Measurements from ENCODE around the gene RFX7. TPM values are rescaled to one million over a fixed set of nuclear protein-coding genes. Genes with fewer than 3 reads are reported as not detected.

The RFX7 gene
- polyA plus RNA-seq, 4 donors = 18.1 to 25.5 (median 22.8) TPM

DNA sequence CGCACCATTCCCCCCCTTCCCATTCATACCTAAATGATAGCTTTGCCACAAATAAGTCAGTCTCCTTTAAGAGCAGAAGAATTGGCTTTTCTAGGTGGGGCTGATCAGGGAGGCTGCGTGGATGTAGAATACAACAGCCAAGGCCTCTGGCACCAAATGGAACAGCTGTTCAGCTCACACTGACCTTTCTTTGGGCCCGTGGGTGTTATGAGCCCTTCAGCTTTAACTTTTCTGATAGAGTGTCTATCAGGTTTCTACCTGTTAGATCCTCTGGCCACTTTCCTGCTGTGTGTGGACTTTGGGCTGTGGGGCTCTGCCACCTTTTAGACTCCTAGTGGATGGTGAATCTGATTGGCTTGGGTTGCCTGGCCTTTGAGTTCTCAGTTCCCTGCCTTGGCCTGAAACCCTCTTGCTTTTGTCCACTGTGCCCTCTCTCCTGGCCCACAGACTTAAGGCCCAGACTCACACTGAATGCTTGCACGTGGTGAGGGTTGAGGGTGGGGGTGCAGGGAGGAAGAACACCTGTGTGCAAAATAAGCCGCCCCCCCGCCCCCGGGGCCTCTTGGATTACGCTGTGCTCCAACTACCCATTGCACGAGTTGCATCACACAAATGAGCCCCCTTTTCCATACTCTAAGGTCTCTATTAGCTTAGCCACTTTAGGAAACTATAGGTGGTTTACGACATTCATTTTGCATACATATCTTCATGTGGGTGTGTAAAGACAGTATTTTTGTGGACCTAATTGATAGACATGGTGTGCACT, 1.3 kb upstream of the RFX7 start:
- DNase-seq (ENCODE audit: low read depth in 4 of 4, low spot score in 3 of 4) = no peak

DNA sequence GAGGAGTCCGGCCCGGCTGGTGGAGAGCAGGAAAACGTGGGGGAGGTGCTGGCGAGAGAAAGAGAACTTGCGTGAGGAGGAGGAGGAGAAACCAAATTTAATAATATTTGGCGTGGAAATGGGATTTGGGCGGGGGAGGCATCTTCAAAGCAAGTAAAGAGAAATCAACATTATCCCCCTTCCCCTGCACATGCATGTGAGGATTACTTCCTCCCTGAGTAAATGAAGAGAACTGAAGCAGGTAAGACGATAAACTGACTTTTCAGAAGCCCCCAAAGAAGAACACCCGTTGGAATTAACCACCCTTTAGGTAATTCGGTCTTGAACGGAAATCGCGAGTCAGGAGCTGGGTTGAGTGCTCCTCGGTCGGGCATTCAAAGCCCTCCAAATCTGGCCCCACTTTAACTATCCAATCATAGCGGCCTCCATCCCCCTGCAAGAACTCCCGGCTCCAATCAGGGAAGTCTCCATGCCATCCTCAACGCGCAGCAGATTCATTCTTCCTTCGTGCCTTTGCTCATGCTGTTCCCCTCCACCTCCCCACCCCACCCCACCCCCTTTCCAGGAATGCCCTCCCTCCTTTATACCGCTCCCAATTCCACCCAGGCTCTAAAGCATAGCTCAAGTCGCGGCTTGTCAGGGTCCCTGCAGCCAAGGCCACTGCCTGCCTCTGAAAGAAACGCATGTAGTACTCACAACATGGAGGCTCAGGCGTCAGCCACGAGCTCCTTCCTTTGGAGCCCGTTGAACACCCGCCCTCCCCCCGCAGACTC, 545 bp upstream of the RFX7 start:
- peak in 2 of 4 donors; percentile 42 to 43 for DNase-seq (ENCODE audit: low read depth in 4 of 4, low spot score in 3 of 4)

DNA sequence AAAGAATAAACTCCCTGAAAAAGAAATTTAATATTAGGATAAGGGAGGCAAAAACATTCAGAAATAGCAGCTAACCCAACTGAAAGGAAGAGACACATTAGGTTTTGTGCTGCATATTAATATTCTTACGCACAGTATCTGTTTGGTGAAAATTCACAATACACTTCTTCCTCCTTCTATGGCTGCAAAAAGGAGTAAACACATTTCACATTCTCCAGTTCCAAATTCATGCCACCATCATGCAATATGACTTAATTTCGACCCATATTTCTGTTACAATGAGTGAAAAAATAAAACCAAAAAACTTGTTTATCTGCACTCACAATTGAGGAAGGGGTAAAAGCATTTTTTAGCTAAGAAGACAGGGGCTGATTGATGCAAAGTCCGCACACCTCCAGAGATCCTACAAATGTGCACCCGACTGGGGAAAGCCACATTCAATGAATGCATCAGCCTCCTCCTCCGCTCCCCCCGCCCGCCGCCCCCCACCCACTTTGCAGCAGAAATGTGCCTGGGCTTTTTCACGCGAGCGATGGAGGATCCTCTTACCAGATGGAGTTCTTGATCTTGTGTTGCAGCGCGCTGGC, 1.0 kb downstream of the RFX7 start:
- DNase-seq (ENCODE audit: low read depth in 4 of 4, low spot score in 3 of 4) = peak in 1 of 4 donors; percentile 45

DNA sequence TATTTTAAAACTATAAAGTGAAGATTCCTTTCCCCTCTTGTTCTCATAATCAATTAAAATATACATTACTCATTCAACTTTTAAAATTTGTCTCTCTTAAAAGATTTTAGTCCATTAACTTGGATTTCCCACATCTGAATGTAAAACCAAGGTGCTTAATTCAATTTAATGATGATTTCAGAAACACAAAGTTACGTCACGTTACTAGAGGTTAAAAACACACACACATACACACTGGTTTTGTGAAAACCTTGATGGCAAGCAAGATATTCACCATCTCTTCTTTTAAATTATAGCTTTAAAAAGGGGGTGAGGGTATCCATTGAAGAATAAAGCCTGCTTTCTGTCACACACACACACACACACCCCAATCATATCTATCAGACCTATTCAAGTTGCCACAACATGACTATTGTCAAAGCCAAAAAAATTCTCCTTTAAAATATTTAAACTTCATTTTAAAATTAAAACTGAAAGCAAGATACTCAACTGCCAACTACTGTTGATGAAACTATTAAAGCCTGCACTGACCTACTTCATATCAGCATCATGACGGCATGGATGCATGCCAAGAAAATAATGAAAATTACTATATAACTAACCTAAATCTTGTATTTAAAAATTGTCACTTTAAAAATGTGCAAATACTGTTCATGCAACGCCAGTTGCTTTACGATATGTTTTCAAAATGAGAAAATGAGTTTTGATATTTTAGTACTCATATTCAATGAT, 2.1 kb downstream of the RFX7 start:
- no peak for DNase-seq (ENCODE audit: low read depth in 4 of 4, low spot score in 3 of 4)

DNA sequence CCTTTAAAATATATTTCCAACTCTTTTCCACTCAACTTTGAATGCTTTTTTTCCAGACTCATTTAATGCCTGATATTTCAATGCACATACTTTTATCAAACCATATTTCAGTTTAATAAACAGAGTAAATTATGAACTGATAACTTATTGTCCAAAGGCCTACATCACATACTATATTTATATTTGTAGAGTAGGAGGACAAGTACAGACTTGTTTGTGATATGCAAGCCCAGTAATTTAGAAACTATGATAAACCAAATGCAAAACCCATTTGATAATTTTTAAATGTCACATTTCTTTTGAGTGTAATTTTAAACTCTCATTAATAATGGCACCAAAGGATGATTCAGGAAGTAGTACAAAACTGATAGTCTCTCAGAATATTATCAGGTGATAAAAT, 3.3 kb downstream of the RFX7 start:
- DNase-seq (ENCODE audit: low read depth in 4 of 4, low spot score in 3 of 4) = no peak

DNA sequence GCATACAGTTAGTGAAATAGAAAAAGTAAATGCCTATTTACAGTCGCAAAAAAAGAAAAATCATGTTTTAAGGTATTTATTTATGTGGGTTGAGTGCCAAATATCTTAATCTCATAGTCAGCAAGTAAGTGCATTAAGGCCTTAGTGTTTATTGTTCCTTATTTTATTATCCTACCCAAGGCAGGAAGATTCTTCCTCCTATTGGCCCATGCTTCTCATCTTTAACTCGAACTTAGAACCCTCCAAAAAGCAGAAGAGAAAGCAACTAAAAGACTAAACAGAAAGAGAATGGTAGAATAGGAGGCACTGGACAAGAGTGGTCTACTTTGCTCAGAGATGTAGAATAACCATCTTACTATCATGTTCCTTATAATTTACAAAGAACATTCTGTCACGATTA, 7.5 kb downstream of the RFX7 start:
- no peak for DNase-seq (ENCODE audit: low read depth in 4 of 4, low spot score in 3 of 4)

DNA sequence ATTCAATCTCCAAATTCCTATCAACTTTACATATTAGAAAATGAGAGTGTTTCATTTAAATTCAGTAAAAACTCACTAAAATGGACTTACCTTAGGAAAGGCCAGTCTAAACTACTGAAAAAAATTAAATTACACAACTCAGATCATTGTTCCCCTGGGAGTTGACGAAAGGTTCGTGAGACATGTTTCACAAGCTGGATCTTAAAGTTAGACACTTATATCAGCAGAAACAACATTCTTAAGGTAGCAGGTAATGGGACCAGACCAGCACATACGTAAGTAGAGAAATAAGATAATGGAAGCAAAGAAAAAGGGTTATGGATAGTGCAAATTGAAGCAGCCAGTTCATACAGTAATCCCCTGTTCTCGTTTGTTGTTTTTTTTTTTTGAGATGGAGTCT, 8.9 kb downstream of the RFX7 start:
- DNase-seq (ENCODE audit: low read depth in 4 of 4, low spot score in 3 of 4) = no peak

DNA sequence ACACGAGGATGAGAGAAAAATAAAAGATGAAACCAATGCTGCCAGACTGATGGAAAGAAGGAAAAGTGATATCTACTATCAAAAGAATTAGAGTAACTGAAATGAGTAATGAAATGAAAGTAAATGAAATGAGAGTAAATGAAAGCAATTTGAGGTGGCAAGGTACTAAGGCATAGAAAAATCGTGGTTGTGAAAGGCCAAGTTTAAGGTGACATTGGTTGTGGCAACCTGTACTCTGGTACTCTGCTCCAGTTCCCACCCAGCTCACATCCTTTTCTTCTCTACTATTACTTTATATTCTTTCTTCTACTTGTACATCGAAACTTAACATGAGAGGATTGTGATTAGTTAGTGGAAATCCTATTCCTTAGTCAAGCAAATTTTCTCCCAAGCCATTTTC, 10.1 kb downstream of the RFX7 start:
- DNase-seq (ENCODE audit: low read depth in 4 of 4, low spot score in 3 of 4) = no peak

DNA sequence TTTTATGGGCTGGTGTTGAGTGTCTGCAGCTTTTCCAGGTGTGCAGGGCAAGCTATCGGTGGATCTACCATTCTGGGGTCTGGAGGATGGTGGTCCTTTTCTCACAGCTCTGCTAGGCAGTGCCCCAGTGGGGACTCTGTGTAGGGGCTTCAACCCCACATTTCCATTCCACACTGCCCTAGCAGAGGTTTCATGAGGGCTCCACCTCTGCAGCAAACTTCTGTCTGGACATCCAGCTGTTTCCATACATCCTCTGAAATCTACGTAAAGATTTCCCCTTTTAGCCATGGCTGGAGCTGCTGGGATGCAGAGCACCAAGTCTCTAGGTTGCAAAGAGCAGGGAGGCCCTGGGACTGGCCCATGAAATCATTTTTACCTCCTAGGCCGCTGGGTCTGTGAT, 11.6 kb downstream of the RFX7 start:
- DNase-seq (ENCODE audit: low read depth in 4 of 4, low spot score in 3 of 4) = no peak

DNA sequence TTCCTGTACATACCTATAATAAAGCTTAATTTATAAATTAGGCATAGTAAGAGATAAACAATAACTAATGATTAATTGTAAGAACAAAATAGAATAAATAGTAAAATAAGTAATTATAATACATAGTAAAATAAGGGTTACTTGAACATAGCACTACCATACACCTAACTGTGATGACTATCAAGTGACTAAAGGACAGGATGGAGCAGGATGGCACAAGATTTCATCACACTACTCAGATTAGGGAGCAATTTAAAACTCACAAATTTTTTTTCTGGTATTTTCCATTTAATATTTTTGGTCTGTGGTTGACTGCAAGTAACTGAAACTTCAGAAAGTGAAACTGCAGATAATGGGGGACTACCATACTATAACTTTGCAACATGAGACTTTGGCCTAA, 14.8 kb downstream of the RFX7 start:
- no peak for DNase-seq (ENCODE audit: low read depth in 4 of 4, low spot score in 3 of 4)

DNA sequence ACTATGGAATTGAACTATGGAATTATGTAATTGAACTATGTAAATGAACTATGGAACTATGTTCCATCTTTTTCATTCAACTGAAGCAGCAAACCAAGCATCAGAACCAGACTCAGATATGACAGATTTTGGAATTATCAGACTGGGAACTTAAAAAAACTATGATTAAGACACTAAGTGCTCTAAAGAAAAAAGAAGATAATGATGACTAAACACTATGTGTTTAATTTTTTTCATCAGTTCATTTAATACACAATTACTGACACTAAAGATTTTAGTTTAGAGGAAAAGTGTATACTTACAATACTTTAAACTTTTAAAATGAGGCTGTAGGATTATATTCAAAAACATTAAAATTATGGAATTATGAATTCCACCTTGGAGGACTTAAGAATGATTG, 15.3 kb downstream of the RFX7 start:
- DNase-seq (ENCODE audit: low read depth in 4 of 4, low spot score in 3 of 4) = no peak

DNA sequence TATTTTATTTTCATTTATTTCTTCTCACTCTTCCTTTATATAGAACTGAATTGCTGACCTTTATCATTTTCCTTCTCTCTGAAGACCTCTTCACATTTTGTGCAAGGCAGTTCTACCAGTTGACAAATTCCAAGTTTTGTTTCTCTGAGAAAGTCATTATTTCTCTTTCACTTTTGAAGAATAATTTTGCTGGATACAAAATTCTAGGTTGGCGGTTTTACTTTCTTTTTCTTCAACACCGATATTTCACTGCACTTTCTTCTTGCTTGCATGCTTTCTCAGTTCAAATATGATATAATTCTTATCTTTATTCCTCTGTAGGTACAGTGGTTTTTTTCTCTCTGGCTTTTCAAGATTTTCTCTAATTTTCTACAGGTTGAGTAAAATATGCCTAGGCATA, 15.9 kb downstream of the RFX7 start:
- no peak for DNase-seq (ENCODE audit: low read depth in 4 of 4, low spot score in 3 of 4)

DNA sequence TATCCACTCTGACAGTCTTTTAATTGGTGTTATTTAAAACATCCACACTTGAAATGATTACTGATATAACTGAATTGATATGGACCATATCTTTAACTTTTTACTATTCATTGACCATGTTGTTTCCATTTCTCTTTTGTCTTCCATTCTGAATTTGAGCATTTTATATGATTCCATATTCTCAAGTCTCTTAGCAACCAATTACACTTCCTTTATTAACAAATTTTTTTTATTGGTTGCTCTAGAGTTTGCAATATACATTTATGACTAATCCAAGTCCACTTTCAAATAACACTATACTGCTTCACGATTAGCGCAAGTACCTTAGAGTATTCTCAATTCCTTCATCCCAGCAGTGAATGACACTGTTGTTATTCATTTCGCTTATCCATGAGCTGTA, 16.4 kb downstream of the RFX7 start:
- no peak for DNase-seq (ENCODE audit: low read depth in 4 of 4, low spot score in 3 of 4)

DNA sequence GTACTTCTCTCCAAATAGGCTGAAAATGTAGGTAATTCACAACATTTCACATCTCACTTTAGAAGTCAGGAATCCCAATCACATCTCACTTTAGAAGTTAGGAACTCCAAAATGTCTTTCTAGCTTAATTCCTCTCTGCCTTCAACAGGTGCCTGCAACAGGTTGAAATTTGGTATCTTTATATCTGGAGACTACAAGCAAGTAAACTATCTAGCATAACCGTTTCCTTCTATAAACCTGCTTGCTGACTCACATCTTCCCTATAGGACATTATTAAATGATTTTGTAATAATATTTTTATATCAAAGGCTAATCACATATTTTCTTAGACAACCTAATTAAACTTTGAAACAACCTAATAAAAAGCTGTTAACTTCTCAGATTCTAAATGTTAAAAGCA, 18.2 kb downstream of the RFX7 start:
- DNase-seq (ENCODE audit: low read depth in 4 of 4, low spot score in 3 of 4) = no peak

DNA sequence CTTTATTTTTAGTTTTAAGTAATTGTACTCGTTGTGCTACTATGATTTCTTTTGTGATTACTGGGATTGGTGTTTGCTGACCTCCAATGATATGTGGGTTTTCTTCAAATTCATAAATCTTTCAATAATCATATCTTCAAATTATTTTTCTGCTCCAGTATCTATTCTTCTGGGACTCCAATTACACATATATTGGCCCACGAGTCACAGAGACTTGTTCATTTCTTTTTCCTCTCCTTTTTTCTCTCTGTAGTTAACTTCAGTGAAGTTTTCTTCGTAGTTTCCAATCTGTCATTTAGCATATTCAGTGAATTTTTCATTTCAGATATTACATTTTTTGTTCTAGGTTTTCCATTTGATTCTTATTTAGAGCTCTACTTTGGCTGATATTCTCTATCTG, 21.4 kb downstream of the RFX7 start:
- DNase-seq (ENCODE audit: low read depth in 4 of 4, low spot score in 3 of 4) = no peak

DNA sequence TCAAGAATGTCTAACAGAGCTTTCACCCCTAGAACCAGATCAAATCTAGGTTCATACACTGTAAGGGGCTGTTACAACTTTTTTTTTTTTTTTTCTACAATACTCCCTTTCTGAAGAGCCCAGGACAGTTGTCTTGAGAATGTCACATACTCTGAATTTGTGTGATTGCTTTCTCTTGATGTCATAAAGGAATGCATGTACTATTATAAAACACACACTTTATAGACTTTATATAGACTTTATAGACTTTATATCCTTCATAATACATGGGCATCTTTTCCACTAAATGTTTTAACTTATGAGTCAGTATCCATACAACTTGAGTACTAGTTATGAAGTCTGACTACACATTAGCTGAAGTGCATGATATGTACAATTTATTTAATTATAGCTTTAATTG, 26.3 kb downstream of the RFX7 start:
- DNase-seq (ENCODE audit: low read depth in 4 of 4, low spot score in 3 of 4) = no peak

DNA sequence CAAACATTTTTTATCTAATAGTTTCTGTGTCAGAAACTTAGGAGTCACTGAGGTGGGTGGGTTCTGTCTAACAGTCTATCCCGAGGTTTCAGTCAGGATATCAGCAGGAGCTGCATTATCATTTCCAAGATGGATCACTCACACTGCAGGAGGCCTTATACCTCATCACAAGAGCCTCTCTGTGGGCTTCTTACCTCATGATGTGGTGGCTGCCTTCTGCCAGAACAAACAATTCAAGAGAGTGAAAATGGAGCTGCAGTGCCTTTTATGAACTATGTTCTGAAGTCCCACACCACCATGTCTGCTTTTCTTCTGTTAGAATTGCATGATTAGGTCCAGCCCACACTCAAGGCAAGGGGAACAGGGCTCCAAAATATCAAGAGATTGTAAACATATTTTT, 27.9 kb downstream of the RFX7 start:
- no peak for DNase-seq (ENCODE audit: low read depth in 4 of 4, low spot score in 3 of 4)

DNA sequence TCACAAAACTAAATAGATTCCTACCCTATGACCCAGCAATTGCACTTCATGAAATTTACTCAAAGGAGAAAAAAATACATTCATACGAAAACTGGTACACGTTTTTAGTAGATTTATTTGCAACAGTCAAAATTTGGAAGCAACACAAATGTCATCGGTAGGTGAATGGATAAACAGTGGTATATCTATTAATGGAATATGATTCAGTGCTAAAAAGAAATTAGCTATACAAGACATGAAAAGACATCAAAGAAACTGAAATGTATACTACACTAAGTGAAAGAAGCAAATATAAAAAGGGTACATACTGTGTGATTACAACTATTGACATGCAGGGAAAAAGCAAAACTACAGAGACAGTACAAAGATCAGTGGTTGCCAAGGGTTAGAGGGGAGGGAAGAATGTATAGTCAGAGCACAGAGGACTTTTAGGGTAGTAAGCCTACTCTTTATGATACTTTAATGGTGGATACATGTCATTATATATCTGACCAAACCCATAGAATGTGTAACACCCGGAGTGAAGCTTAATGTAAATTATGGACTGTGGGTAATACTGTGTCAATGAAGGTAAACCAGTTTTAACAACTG, 31.6 kb downstream of the RFX7 start:
- no peak for DNase-seq (ENCODE audit: low read depth in 4 of 4, low spot score in 3 of 4)

DNA sequence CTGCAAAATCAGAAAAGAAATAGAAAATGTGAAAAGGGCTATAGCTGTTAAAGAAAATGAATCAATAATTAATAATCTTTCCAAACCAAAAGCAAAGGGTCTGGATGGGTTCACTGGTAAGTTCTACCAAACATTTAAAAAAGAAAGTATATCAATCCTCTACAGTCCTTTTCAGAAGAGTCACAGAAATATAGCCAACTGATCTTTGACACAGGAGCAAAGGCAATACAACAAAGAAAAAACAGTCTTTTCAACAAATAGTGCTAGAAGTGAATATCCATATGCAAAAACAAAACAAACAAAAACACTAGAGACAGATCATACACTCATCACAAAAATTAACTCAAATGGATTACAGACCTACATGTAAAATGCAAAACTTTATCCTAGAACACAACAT, 32.6 kb downstream of the RFX7 start:
- no peak for DNase-seq (ENCODE audit: low read depth in 4 of 4, low spot score in 3 of 4)

DNA sequence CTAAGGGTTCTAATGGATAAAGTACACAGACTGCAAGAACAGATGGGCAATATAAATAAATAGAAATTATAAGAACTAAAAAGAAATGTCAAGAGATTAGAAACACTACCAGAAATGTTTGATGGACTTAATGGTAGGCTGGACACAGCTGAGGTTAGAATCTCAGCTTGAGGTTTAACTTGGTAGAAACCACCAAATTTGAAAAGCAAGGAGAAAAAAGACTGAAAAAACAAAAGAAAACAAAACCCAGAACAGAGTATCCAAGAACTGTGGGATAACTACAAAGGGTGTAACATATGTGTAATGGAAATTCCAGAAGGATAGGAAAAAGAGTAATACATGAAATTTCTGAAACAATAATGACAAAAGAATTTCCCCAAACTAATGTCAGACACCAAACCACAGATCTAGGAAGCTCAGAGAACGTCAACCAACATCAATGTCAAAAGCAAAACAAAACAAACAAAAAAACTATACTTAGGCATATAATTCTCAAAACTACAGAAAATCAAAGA, 35.0 kb downstream of the RFX7 start:
- no peak for DNase-seq (ENCODE audit: low read depth in 4 of 4, low spot score in 3 of 4)

DNA sequence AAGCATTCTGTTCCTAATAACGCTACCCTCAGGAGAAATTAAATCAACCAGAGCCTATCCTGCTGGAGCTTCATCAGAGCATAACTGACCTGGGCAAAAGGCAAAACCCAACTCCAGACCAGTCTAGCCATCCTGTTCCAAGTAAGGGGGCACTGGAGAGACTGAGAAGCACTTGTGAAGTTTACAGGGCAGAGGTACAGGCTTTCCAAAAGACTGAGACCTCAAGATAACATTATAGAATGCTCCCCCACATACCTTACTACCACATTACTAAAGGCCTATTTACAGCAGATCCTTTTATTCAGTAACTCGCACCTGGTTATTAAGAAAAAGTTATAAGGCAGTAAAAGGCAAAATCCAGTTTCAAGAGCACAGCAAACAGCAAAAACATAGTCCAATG, 35.5 kb downstream of the RFX7 start:
- no peak for DNase-seq (ENCODE audit: low read depth in 4 of 4, low spot score in 3 of 4)

All from left renal pelvis (tissue), 4 donors.